Fibroblast of villous mesenchyme (primary cell): ENCODE results near the gene IPO4. TPM values are rescaled to one million over a fixed set of nuclear protein-coding genes. Genes with fewer than 3 reads are reported as not detected.

Experiments
- DNase-seq: peaks from one replicate; pipeline ENCODE4 v3.0.0-alpha.2; 2010; ENCODE audit warnings: low read depth
- H3K4me3 ChIP-seq: 2 replicates; pipeline ENCODE4 v1.5.1; 2011; ENCODE audit warnings: low read depth, mild to moderate bottlenecking, low read length
- CTCF ChIP-seq: IDR thresholded peaks from 2 replicates; pipeline ENCODE4 v1.5.1; 2012; ENCODE audit warnings: low read depth, mild to moderate bottlenecking, low read length; ENCODE audit not compliant: insufficient read depth
- total RNA-seq: library from RNA; depleted of rRNA; stranded (reverse); fragments of >200 nt; gene quantifications from 2 replicates; pipeline ENCODE4 v1.2.3, GENCODE V29; 2012

IPO4 gene
- total RNA-seq, 1 donor, result 41.9 TPM

- no peak overlapping the region for H3K4me3 ChIP-seq
- DNase-seq, result no peak
- TF ChIP-seq CTCF, result no peak
These were observed 10.0 kb downstream of the IPO4 start for GRCh38 chr14:24178399-24179178.

GRCh38 chr14:24177891-24178290 is 10.7 kb downstream of the IPO4 start:
- no peak for DNase-seq
- H3K4me3 ChIP-seq, result no peak overlapping the region
- TF ChIP-seq CTCF, result no peak

GRCh38 chr14:24177041-24177825 is 11.4 kb downstream of the IPO4 start:
- TF ChIP-seq CTCF, result no peak
- no peak overlapping the region for H3K4me3 ChIP-seq
- no peak for DNase-seq

GRCh38 chr14:24176599-24176998 is 12.0 kb downstream of the IPO4 start:
- DNase-seq, result no peak
- H3K4me3 ChIP-seq, result no peak overlapping the region
- TF ChIP-seq CTCF, result no peak

- no peak overlapping the region for H3K4me3 ChIP-seq
- no peak for TF ChIP-seq CTCF
- DNase-seq, result no peak
These were observed 15.7 kb downstream of the IPO4 start for GRCh38 chr14:24172871-24173281.

GRCh38 chr14:24172261-24172860 is 16.3 kb downstream of the IPO4 start:
- no peak overlapping the region for H3K4me3 ChIP-seq
- DNase-seq, result no peak
- no peak for TF ChIP-seq CTCF
